Inflammatory macrophage treated with lipopolysaccharide for 4 hours (primary cell): ENCODE measurements around the gene HK2.
"Not testable (repeated sequence)": the region's sequence is repeated elsewhere in the genome, so short reads cannot be mapped to it uniquely, and the experiment has no call there.

Experiments
- DNase-seq: peaks from one replicate; pipeline ENCODE4 v3.0.0-alpha.2; 2020

HK2 gene

DNA sequence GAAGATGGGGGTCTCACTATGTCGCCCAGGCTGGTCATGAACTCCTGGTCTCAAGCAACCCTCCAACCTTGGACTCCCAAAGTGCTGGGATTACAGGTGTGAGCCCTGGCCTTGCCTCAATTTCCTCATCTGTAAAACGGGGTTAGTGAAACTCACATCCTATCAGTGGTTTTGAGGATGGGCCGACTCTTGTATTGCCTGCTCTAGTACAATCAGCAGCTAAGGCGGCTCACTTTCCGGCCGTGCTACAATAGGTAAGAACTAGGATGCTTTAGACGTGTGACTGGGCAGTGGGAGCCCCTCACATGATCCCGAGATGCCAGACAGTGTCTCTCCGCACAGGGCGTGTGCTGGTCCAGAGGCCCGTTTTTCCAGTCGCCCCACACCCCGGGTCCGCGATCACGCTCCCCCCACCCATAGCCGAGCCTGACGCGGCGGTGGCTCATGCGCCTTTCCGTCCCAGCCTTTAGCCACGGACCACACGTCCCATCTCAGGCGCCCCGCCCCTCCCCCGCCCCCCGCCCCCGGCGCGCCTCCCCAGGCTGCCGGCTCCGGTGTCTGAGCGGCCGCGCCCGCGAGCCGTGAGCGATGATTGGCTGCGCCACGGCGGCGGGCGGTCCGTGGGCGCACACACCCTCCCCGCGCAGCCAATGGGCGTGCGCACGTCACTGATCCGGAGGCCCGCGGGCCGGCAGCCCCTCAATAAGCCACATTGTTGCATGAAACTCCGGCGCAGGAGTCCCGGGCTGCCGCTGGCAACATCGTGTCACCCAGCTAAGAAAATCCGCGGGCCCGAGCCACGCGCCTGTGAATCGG lies at the start of gene HK2:
Gene HK2, plus strand, starts transcription at position 710 of the 816 bp plus-strand sequence. CDS start 454 bp downstream, outside the sequence.
- peak; percentile 98 for DNase-seq

- DNase-seq, result peak; percentile 95
Measured at GRCh38 chr2:74789271-74789670, 44.7 kb upstream of the HK2 start.

GRCh38 chr2:74792282-74792681 lies 41.6 kb upstream of the HK2 start:
- DNase-seq, result no peak

- DNase-seq, result not testable (repeated sequence)
Measured at GRCh38 chr2:74794878-74795277, 39.0 kb upstream of the HK2 start.

DNA sequence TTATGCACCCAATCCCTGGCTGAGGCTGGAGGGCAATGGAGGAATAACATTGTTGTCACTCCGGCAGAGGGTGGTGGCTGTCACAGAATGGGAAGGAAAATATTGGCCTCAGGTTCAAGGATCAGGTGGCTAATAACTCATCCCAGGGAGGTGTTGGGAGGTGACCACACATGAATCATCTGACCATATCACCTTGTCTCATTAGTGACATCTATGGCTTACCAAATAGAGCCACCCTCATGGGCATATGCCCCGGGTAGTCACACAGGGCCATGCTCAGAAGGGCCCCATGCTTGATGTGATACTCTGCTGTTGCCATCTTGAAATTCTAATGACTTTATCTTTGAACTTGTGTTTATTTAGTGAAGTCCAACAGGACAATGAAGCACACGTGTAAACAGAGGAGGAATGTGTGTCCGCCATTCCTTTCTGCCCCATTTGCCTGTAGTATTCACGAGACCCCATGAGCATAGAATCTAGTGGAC lies 27.5 kb upstream of the HK2 start:
- DNase-seq, result no peak

GRCh38 chr2:74806920-74807319 lies 27.0 kb upstream of the HK2 start:
- DNase-seq, result peak; percentile 93

GRCh38 chr2:74812787-74813590 lies 20.9 kb upstream of the HK2 start:
- no peak for DNase-seq

DNA sequence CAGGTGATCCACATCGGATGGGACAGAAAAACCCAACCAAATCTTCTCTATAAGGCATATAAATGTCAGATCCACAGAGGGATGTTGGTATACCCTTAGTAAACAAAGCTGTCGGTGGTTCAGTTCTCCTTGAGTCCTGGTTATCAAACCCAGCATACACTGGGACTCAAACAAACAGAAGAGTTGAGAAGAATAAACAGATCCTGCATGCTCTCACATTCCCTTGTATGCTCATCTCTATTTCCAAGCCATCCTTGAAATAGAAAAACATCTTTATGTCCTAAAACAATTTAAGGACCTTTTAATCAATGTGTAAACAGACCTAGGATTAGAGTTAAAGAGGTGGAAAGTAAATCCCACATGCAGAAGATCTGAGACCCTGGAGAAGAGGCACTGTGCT lies 19.8 kb upstream of the HK2 start:
- DNase-seq, result no peak

- DNase-seq, result no peak
Measured at GRCh38 chr2:74815941-74816340, 18.0 kb upstream of the HK2 start.

GRCh38 chr2:74816540-74817303 lies 17.2 kb upstream of the HK2 start:
- peak; percentile 44 for DNase-seq

- DNase-seq, result peak; percentile 73
Measured at GRCh38 chr2:74817304-74817675, 16.6 kb upstream of the HK2 start.

- DNase-seq, result no peak
Measured at GRCh38 chr2:74819702-74820101, 14.2 kb upstream of the HK2 start.

DNA sequence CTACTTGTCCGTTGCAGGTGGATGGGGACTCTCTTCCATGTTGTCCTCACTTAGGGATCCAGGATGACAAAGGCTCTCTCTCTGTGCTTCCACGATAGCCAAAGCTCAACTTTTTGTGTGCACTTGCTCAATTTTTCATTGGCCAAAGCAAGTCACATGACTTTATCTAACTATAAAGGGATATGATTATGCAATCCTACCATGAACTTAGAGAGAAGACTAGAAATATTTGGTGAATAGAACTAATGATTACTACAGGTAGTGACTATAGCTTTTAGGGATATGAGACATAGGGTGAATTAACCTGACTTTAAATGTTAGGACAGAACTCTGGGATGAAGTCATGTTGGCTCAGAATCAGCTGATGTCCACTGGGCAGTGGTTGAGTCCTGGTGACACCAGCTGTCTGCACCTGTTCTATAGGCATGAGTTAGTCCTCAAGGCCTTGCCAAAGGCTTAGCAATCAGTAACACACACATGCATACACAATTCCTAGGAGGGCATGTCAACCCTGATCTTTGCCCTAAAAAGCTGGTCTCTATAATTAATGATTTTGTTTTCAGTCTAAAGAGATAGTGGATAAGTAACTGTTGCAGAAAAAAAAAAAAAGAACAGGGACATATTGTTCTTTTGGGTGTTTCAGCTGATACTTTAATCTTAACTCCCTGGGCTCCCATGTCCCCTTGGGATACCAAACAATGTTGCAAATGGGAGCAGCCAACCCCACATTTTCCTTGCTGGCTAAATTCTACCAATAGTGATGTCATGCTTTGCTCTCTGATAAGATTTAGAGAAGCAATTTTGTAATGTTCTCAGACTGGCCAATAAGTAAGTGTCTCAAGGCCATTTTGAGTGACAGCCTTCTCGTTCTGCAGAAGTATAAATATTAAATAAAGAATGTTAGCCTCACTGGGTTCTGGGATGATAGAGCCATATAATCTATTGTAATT lies 12.5 kb upstream of the HK2 start:
- DNase-seq, result peak; percentile 52

DNA sequence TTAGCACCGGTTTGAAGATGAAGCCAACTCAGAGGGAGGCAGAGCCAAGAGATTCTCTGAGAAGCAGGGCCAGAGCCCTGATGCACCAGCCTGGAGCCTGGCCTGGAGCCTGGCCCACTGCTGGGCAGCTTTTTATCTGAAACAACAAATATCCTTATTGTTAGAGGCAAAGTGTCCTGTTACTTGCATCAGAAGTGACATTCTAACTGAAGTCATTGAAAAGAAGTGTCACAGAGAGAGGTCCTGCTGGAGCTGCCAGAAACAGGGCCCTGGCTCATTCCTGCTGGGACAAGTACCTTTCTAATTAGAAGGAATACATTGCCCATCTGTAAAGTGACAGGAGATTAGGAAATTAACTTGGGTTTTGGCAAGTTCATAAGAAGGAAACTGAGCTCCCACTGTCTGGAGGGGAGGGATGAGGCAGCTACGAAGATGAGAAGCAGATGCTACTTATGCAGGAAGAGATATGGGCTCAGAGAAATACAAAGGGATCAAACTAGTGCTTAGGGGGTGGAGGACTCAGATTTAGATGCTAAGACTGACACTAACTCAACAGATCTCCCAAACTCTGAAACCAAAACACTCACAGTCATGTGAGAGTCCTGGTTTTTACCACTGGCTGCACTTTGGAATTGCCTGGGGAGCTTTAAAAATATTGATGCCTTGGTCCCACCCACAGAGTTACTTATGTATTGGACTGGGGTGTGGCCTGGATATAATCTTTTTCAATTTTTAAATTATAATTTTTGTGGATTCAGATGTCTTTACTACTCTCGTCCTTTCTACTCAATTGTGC lies 11.0 kb upstream of the HK2 start:
- DNase-seq, result no peak

- peak; percentile 80 for DNase-seq
Measured at GRCh38 chr2:74824679-74825078, 9.2 kb upstream of the HK2 start.

DNA sequence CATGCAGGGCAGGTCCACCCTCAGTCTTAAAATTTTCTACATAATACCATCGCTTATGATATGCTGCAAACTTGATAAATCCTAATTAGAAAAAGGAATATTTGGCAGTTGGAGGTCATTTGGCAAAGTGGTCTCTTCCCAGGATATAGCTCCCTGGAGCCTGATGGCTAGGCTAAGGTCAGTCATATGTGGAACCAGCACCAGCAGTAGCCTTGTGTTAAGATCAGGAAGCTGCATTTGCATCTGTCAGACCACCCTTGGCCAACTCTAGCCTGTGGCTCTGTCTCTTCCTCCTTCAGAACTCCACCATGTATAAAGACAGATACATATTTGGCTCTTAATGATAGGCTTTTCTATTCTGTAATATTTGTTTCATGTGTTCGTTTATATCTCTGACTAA lies 5.4 kb upstream of the HK2 start:
- no peak for DNase-seq

- DNase-seq, result peak; percentile 97
Measured at GRCh38 chr2:74831693-74832530, 2.0 kb upstream of the HK2 start.

DNA sequence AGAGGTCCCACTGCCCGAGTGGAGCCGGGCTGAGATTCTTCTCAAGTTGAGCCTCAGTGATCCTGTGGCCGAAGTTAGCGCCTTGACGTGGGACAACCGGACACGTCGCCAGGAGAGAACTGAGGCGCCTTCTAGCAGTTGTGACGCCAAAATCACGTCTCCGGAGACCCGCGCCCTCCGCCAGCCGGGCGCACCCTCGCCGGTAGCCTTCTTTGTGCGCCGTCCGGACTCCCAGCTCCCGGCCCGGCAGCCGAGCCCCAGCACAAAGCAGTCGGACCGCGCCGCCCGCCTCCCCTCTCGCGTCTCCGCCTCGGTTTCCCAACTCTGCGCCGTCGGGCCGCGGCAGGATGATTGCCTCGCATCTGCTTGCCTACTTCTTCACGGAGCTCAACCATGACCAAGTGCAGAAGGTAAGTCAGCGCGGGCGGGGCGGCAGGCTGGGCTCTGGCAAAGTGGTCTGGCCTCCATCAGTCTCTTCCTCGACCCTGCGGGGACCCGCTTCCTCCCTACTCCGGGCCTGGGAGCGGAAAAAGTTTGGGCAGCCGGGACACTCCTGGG lies 386 bp downstream of the HK2 start:
- DNase-seq, result peak; percentile 43
